ENCODE data around the gene RHBDL2. TPM values are rescaled to one million over a fixed set of nuclear protein-coding genes. Genes with fewer than 3 reads are reported as not detected.

RHBDL2 gene
- total RNA-seq, 1 donor from 2014 or later = not detected

DNA sequence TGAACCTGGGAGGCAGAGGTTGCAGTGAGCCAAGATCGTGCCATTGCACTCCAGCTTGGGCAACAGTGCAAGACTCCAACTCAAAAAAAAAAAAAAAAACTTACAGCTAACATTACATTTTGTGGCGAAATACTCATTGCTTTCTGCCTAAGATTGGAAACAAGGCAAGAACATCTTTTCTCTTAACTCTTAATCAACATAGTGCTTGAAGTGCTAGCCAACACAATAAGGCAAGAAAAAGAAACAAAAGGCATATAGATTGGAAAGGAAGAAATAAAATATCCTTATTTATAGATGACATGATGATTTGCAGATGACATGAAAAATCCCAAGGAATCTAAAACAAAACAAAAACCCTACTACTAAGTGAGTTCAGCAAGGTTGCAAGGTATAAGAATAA, 35.6 kb downstream of the RHBDL2 start:
- Histone ChIP-seq H3K9ac (ENCODE audit: low read length) (no peak overlapping the region), H3K79me2 (ENCODE audit: insufficient read depth, low read length) (no peaks in the 10 kb centered on the region), H2AFZ (ENCODE audit: low read depth, low read length) (no peak overlapping the region), H3K27me3 (ENCODE audit: insufficient read depth, low read length) (no peaks in the 10 kb centered on the region), H4K20me1 (ENCODE audit: insufficient read depth, low read length) (no peaks in the 10 kb centered on the region), H3K4me3 (ENCODE audit: insufficient read depth, low read depth, low read length) (no peak overlapping the region), H3K9me3 (ENCODE audit: insufficient read depth, low read depth, low read length) (no peaks in the 10 kb centered on the region), H3K36me3 (ENCODE audit: insufficient read depth, low read length) (no peaks in the 10 kb centered on the region), H3K4me1 (ENCODE audit: insufficient read depth, low read length) (no peaks in the 10 kb centered on the region), H3K4me2 (ENCODE audit: low read length) (no peak overlapping the region), H3K27ac (ENCODE audit: low read depth, low read length) (no peak overlapping the region)
- Mint-ChIP-seq H3K4me1 (ENCODE audit: low read depth, unreplicated experiment) (no peaks in the 10 kb centered on the region), H3K4me3 (ENCODE audit: unreplicated experiment) (no peak overlapping the region), H3K27ac (ENCODE audit: unreplicated experiment) (no peak overlapping the region), H3K27me3 (ENCODE audit: low read depth, unreplicated experiment) (no peaks in the 10 kb centered on the region), H3K36me3 (ENCODE audit: low read depth, unreplicated experiment) (peaks cover 3% of the 10 kb centered on the region), H3K9me3 (ENCODE audit: unreplicated experiment) (peaks cover 5% of the 10 kb centered on the region)
- DNase-seq (ENCODE audit: low read depth) (no peak), FAIRE-seq (no peak)
- TF ChIP-seq EZH2 (IDR thresholded peaks at IDR 0.05; ENCODE audit: insufficient read depth, low read length) = no peak

DNA sequence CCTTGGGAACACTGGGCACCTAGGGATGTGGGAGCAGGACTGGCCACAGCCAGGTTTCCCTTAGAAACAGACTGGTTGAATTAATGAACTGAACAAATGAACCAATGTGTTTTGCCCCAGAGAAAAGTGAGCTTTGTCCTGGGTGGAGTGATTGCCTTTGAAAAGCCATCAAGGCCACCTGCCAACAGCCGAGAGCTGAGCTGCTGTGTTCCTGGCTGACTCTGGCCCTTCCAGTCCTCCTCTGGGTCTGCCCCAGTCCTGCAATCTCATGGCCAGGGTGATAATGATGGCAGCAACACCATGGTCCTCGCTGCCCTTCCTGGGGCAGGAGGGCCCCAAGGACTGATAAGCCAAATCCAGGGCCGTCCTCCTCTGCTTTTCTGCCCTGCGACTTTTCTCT, 42.1 kb downstream of the RHBDL2 start:
- peaks cover 4% of the 10 kb centered on the region for H3K4me1 Mint-ChIP-seq (ENCODE audit: low read depth, unreplicated experiment)

DNA sequence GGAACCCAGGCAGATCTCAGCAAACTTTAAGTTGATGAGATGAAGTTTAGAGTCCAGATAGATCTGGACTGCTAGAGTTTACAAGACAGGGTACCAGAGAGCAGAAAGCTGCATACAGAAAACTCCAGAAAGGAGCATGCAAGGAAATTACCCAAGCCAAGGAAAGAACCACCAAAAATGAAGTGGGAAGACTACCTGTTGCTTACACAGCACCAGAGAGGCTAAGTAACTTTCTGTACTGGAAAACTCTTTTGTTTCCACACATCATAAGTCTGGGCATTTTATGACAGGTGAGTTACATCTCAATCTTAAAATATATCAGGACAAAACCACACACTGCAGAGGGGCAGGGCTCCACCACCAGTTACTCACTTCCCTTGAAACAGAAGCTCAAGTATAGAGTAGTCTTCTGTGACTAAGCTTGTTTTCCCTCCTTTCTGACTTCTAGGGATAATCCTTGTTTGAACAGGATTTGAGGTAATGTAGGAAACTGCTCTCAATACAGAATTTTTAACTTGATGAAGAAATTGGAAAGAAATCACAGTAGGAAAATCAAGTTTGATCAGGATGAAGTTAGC, 42.9 kb downstream of the RHBDL2 start:
- H2AFZ ChIP-seq (ENCODE audit: low read depth, low read length) = no peak overlapping the region
- no peaks in the 10 kb centered on the region for H3K36me3 Mint-ChIP-seq (ENCODE audit: low read depth, unreplicated experiment)
- DNase-seq (ENCODE audit: low read depth) (peak; percentile 16), FAIRE-seq (peak; percentile 63)
- H3K36me3 ChIP-seq (ENCODE audit: insufficient read depth, low read length) = no peaks in the 10 kb centered on the region
- H3K9me3 ChIP-seq (ENCODE audit: insufficient read depth, low read depth, low read length) = no peaks in the 10 kb centered on the region
- H3K9ac ChIP-seq (ENCODE audit: low read length) = no peak overlapping the region
- no peaks in the 10 kb centered on the region for H3K27me3 Mint-ChIP-seq (ENCODE audit: low read depth, unreplicated experiment)
- H3K79me2 ChIP-seq (ENCODE audit: insufficient read depth, low read length) = no peaks in the 10 kb centered on the region
- no peaks in the 10 kb centered on the region for H4K20me1 ChIP-seq (ENCODE audit: insufficient read depth, low read length)
- H3K27ac ChIP-seq (ENCODE audit: low read depth, low read length) = no peak overlapping the region
- no peaks in the 10 kb centered on the region for H3K27me3 ChIP-seq (ENCODE audit: insufficient read depth, low read length)
- no peak overlapping the region for H3K4me3 ChIP-seq (ENCODE audit: insufficient read depth, low read depth, low read length)
- H3K4me2 ChIP-seq (ENCODE audit: low read length) = no peak overlapping the region
- peaks cover 2% of the 10 kb centered on the region for H3K9me3 Mint-ChIP-seq (ENCODE audit: unreplicated experiment)
- H3K4me1 Mint-ChIP-seq (ENCODE audit: low read depth, unreplicated experiment) = peaks cover 4% of the 10 kb centered on the region
- TF ChIP-seq EZH2 (IDR thresholded peaks at IDR 0.05; ENCODE audit: insufficient read depth, low read length) = no peak
- TF ChIP-seq, protein P1, sequence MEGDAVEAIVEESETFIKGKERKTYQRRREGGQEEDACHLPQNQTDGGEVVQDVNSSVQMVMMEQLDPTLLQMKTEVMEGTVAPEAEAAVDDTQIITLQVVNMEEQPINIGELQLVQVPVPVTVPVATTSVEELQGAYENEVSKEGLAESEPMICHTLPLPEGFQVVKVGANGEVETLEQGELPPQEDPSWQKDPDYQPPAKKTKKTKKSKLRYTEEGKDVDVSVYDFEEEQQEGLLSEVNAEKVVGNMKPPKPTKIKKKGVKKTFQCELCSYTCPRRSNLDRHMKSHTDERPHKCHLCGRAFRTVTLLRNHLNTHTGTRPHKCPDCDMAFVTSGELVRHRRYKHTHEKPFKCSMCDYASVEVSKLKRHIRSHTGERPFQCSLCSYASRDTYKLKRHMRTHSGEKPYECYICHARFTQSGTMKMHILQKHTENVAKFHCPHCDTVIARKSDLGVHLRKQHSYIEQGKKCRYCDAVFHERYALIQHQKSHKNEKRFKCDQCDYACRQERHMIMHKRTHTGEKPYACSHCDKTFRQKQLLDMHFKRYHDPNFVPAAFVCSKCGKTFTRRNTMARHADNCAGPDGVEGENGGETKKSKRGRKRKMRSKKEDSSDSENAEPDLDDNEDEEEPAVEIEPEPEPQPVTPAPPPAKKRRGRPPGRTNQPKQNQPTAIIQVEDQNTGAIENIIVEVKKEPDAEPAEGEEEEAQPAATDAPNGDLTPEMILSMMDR (IDR thresholded peaks at IDR 0.05; ENCODE audit: insufficient read depth, low read depth, low read length) = no peak
- H3K27ac Mint-ChIP-seq (ENCODE audit: unreplicated experiment) = no peak overlapping the region
- peaks cover 3% of the 10 kb centered on the region for H3K4me1 ChIP-seq (ENCODE audit: insufficient read depth, low read length)
- no peak overlapping the region for H3K4me3 Mint-ChIP-seq (ENCODE audit: unreplicated experiment)

More for the DNA sequence above, 42.1 kb downstream of the RHBDL2 start:
- Mint-ChIP-seq H3K27ac (ENCODE audit: unreplicated experiment) (no peak overlapping the region), H3K36me3 (ENCODE audit: low read depth, unreplicated experiment) (no peaks in the 10 kb centered on the region), H3K27me3 (ENCODE audit: low read depth, unreplicated experiment) (no peaks in the 10 kb centered on the region), H3K4me3 (ENCODE audit: unreplicated experiment) (no peak overlapping the region), H3K9me3 (ENCODE audit: unreplicated experiment) (peaks cover 2% of the 10 kb centered on the region)
- FAIRE-seq (no peak), DNase-seq (ENCODE audit: low read depth) (no peak)
- no peak for TF ChIP-seq EZH2 (IDR thresholded peaks at IDR 0.05; ENCODE audit: insufficient read depth, low read length)
- TF ChIP-seq, protein P1 (IDR thresholded peaks at IDR 0.05; ENCODE audit: insufficient read depth, low read depth, low read length) = no peak
- H3K27ac ChIP-seq (ENCODE audit: low read depth, low read length) = no peak overlapping the region
- H3K36me3 ChIP-seq (ENCODE audit: insufficient read depth, low read length) = no peaks in the 10 kb centered on the region
- no peak overlapping the region for H3K4me2 ChIP-seq (ENCODE audit: low read length)
- peaks cover 3% of the 10 kb centered on the region for H3K4me1 ChIP-seq (ENCODE audit: insufficient read depth, low read length)
- H3K79me2 ChIP-seq (ENCODE audit: insufficient read depth, low read length) = no peaks in the 10 kb centered on the region
- no peak overlapping the region for H2AFZ ChIP-seq (ENCODE audit: low read depth, low read length)
- H3K9ac ChIP-seq (ENCODE audit: low read length) = no peak overlapping the region
- H4K20me1 ChIP-seq (ENCODE audit: insufficient read depth, low read length) = no peaks in the 10 kb centered on the region
- no peak overlapping the region for H3K4me3 ChIP-seq (ENCODE audit: insufficient read depth, low read depth, low read length)
- H3K27me3 ChIP-seq (ENCODE audit: insufficient read depth, low read length) = no peaks in the 10 kb centered on the region
- no peaks in the 10 kb centered on the region for H3K9me3 ChIP-seq (ENCODE audit: insufficient read depth, low read depth, low read length)

All from astrocyte (in vitro differentiated cells and primary cell).